ENCODE results near the gene PCSK7.

PCSK7 gene

GRCh38 chr11:117197006-117197405 is 34.9 kb downstream of the PCSK7 start:
- H3K9me3 ChIP-seq (ENCODE audit: insufficient read depth, low read depth, low read length), result no peaks in the 10 kb centered on the region
- TF ChIP-seq EZH2phosphoT487 (IDR thresholded peaks at IDR 0.05; ENCODE audit: borderline replicate concordance), result no peak
- TF ChIP-seq CTCF (conservative IDR thresholded peaks at IDR 0.05; ENCODE audit: low read length), result no peak
- no peak overlapping the region for H2AFZ ChIP-seq (ENCODE audit: low read length)
- H3K79me2 ChIP-seq (ENCODE audit: insufficient read depth, low read length), result no peaks in the 10 kb centered on the region
- no peak overlapping the region for H3K4me2 ChIP-seq (ENCODE audit: low read depth, low read length, poor library complexity, severe bottlenecking)
- no peak overlapping the region for H3K9ac ChIP-seq (ENCODE audit: low read depth, low read length, poor library complexity, severe bottlenecking)
- H3K27me3 ChIP-seq (ENCODE audit: insufficient read depth, low read length, poor library complexity, severe bottlenecking), result no peaks in the 10 kb centered on the region
- H3K4me1 ChIP-seq (ENCODE audit: insufficient read depth, low read length, poor library complexity, severe bottlenecking), result no peaks in the 10 kb centered on the region
- H3K4me3 ChIP-seq (ENCODE audit: low read length, poor library complexity, severe bottlenecking), result no peak overlapping the region
- no peaks in the 10 kb centered on the region for H3K36me3 ChIP-seq (ENCODE audit: insufficient read depth, low read length)
- no peaks in the 10 kb centered on the region for H3K9me2 ChIP-seq (replicated peaks; ENCODE audit: low read depth, low read length)
- H3F3A ChIP-seq (ENCODE audit: low read depth), result no peaks in the 10 kb centered on the region
- no peaks in the 10 kb centered on the region for H4K20me1 ChIP-seq (ENCODE audit: insufficient read depth, low read length, poor library complexity, severe bottlenecking)

GRCh38 chr11:117195761-117196160 is 36.1 kb downstream of the PCSK7 start:
- no peaks in the 10 kb centered on the region for H3K4me1 ChIP-seq (ENCODE audit: insufficient read depth, low read length, poor library complexity, severe bottlenecking)
- no peaks in the 10 kb centered on the region for H3F3A ChIP-seq (ENCODE audit: low read depth)
- no peaks in the 10 kb centered on the region for H3K79me2 ChIP-seq (ENCODE audit: insufficient read depth, low read length)
- no peaks in the 10 kb centered on the region for H3K36me3 ChIP-seq (ENCODE audit: insufficient read depth, low read length)
- H3K9me2 ChIP-seq (replicated peaks; ENCODE audit: low read depth, low read length), result no peaks in the 10 kb centered on the region
- no peak overlapping the region for H2AFZ ChIP-seq (ENCODE audit: low read length)
- H4K20me1 ChIP-seq (ENCODE audit: insufficient read depth, low read length, poor library complexity, severe bottlenecking), result no peaks in the 10 kb centered on the region
- H3K9ac ChIP-seq (ENCODE audit: low read depth, low read length, poor library complexity, severe bottlenecking), result no peak overlapping the region
- no peak overlapping the region for H3K4me2 ChIP-seq (ENCODE audit: low read depth, low read length, poor library complexity, severe bottlenecking)
- no peaks in the 10 kb centered on the region for H3K27me3 ChIP-seq (ENCODE audit: insufficient read depth, low read length, poor library complexity, severe bottlenecking)
- no peaks in the 10 kb centered on the region for H3K9me3 ChIP-seq (ENCODE audit: insufficient read depth, low read depth, low read length)
- H3K4me3 ChIP-seq (ENCODE audit: low read length, poor library complexity, severe bottlenecking), result no peak overlapping the region
- TF ChIP-seq CTCF (conservative IDR thresholded peaks at IDR 0.05; ENCODE audit: low read length) (no peak), EZH2phosphoT487 (IDR thresholded peaks at IDR 0.05; ENCODE audit: borderline replicate concordance) (no peak)

- no peak overlapping the region for H3K9ac ChIP-seq (ENCODE audit: low read depth, low read length, poor library complexity, severe bottlenecking)
- no peaks in the 10 kb centered on the region for H3K4me1 ChIP-seq (ENCODE audit: insufficient read depth, low read length, poor library complexity, severe bottlenecking)
- H3K4me2 ChIP-seq (ENCODE audit: low read depth, low read length, poor library complexity, severe bottlenecking), result no peak overlapping the region
- no peaks in the 10 kb centered on the region for H3K79me2 ChIP-seq (ENCODE audit: insufficient read depth, low read length)
- no peak overlapping the region for H2AFZ ChIP-seq (ENCODE audit: low read length)
- no peaks in the 10 kb centered on the region for H4K20me1 ChIP-seq (ENCODE audit: insufficient read depth, low read length, poor library complexity, severe bottlenecking)
- H3F3A ChIP-seq (ENCODE audit: low read depth), result no peaks in the 10 kb centered on the region
- no peak for TF ChIP-seq EZH2phosphoT487 (IDR thresholded peaks at IDR 0.05; ENCODE audit: borderline replicate concordance)
- TF ChIP-seq CTCF (conservative IDR thresholded peaks at IDR 0.05; ENCODE audit: low read length), result no peak
- H3K27me3 ChIP-seq (ENCODE audit: insufficient read depth, low read length, poor library complexity, severe bottlenecking), result no peaks in the 10 kb centered on the region
- H3K36me3 ChIP-seq (ENCODE audit: insufficient read depth, low read length), result no peaks in the 10 kb centered on the region; the same call in 1 of the 2 replicates
- H3K9me2 ChIP-seq (replicated peaks; ENCODE audit: low read depth, low read length), result no peaks in the 10 kb centered on the region
- no peaks in the 10 kb centered on the region for H3K9me3 ChIP-seq (ENCODE audit: insufficient read depth, low read depth, low read length)
- H3K4me3 ChIP-seq (ENCODE audit: low read length, poor library complexity, severe bottlenecking), result no peak overlapping the region
Measured at GRCh38 chr11:117195258-117195657, 36.6 kb downstream of the PCSK7 start.

All from Loucy (cell line).